GM19397 (cell line): ENCODE data around the gene BMP8B.

Experiments used
- ATAC-seq: cut with Tn5 transposase; IDR thresholded peaks from one replicate; pipeline ENCODE4 v1.9.1; 2021; ENCODE audit warnings: mild to moderate bottlenecking, moderate library complexity; ENCODE audit not compliant: unreplicated experiment

Gene BMP8B

GRCh38 chr1:39727932-39728317, 60.7 kb downstream of the BMP8B start:
- no peak for ATAC-seq

DNA sequence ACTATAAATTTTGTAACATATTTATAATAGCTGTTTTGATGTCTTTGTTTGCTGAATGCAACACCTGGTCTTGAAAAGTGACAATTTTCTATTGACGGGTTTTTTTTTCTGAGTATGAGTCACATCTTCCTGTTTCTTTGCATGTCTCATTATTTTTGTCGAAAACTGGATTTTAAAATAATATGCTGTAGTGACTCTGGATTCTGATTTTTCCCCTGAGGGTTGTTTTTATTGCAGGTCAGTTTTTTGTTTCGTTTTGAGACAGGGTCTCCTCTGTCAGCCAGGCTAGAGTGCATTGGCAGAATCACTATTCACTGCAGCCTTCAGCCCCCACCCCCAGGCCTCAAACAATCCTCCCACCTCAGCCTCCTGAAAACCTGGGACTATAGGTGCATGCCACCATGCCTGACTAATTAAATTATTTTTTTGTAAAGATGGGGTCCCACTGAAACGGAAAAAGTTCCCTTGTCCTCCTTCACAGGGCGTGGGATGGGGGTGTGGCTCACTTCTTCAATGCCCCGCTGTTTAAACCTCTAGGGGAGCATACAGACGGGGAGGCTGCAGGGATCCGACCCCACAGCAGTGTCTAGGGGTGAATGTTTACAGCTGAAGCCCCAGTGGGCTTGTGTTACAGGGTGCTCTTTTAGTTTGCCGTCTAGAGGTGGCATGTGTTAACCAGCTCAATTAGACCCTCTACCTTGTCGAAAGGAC, 61.3 kb downstream of the BMP8B start:
- ATAC-seq = no peak

DNA sequence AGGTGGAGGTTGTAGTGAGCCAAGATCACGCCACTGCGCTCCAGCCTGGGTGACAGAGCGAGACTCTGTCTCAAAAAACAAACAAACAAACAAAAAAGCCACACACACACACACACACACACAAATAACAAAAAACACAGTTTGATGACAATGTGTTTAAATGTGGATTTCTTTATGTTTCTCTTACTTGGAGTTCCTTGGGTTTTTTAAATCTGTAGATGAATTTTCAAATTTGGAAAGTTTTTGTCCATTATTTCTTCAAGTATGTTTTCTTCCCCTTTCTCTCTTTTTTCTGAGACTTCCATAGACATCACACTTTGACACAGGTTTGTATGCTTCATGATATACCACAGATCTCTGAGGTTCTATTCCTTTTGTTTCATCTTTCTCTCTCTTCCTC, 62.1 kb downstream of the BMP8B start:
- ATAC-seq = no peak

DNA sequence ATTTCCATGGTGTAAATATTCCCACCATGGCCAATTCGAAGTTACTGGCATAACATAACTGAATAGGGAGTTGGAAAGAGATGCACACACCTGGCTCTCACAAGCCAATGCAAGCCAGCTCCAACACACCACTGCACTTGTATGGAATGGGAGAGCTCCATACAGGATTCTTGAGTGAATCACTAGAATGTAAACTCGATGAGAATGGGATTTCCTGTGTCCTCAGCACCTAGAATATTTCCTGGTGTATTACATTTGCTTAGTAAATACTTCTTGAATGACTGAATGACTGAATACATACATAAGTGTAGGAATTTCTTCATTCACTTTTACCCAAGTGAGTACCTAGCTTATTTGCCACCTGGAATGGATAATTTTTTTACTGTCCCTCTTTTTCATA, 66.2 kb downstream of the BMP8B start:
- ATAC-seq = no peak

DNA sequence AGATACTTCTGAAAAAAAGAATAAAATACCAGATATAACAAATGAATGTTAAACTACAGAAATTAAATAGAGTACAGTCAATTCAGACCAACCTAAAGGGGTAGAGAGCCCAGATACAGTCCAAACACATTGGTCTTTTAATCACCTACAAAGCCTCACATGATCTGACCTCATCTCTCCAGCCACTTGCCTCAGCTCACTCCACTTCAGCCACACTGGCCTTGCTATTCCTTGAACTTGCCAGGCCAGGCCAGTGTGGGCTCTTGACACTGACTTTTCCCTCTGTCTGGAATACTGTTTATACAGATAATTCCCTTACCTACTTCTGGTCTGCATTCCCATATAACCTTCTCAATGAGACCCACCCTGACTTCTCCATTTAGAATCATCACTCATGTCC, 67.0 kb downstream of the BMP8B start:
- no peak for ATAC-seq

- ATAC-seq = no peak
Measured at GRCh38 chr1:39720094-39720999, 68.3 kb downstream of the BMP8B start.

DNA sequence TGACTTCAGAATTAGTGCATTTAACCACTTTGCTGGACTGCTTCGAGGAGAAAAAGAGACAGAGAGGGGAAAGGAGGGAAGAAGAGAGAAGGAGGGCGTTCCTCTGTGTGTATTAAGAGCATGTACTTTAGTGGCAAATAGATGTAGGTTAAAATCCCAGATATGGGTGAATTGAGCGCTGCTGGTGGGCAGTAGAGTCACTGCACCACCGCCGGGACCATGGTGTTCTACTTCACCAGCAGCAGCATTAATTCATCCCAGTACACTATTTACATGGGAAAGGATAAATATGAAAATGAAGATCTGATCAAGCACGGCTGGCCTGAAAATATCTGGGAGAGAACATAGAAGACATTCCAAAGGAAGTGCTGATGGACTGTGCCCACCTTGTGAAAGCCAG, 70.9 kb downstream of the BMP8B start:
- no peak for ATAC-seq

GRCh38 chr1:39713557-39713956, 75.1 kb downstream of the BMP8B start:
- no peak for ATAC-seq

- ATAC-seq = no peak
Measured at GRCh38 chr1:39711966-39712340, 76.7 kb downstream of the BMP8B start.

- ATAC-seq = no peak
Measured at GRCh38 chr1:39711104-39711965, 77.3 kb downstream of the BMP8B start.

DNA sequence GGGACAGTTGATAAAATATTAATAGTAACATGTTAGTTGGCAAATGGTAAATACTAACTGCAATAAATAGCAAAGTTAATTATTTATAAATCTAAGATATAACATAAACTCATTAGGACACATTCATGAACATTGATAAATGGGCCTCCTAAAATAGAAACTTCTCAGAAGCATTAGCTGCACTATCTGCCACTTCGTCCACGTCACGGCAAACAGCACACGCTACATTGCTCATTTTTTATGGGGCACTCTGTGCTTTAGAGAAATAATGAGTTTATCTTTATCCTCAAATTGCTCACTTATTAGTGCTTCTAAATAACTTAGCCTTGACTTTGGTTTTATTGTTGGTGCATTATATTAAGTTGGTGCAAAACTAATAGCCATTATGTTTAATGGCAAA, 81.2 kb downstream of the BMP8B start:
- ATAC-seq = no peak
